Activated naive CD8-positive, alpha-beta T cell treated with anti-CD3 and anti-CD28 coated beads, Interleukin-2, amount 50 U/mL, for 16 hours (primary cell): ENCODE measurements around the gene PTPRD.

Experiments used
- DNase-seq: peaks from one replicate; pipeline ENCODE4 v3.0.0-alpha.2; 2020; ENCODE audit warnings: low read depth, low spot score

Gene PTPRD

DNA sequence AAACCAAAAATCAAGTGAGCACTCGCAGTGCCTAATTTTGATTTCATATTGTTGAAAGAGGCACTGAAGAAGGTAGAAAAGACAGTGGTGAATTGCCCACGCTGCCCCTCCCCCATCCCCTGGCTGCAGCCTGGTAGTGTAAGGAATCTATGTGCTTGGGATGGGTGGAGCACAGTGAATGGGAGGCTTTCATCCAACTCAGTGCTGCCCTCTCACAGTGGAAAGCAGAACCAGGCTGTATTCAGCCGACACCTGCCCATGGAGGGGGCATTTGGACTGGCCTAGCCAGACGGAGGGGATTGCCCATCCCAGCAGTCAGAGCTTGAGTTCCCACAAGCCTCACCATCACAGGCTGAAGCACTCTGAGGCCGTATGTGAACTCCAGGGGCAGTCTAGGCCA lies 2012.9 kb downstream of the PTPRD start:
- no peak for DNase-seq

DNA sequence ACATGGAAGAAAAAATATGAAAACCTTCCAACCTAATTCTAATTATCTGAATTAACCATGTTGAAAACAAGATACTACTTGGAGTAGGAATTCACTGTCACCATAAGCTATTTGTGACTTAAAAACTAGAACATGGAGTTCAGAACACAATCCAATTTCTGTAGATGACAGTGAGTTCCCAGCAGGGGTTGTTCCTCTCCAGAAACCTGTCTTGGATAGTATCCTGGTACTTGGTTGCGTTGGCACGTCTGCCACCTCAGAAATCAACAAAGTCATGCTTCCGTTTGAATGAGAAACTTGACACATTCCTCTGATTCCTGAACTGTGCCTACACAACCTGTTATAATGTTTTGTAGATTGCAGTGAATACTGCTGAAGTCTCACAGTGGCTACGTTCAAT lies 2023.3 kb downstream of the PTPRD start:
- DNase-seq: no peak

DNA sequence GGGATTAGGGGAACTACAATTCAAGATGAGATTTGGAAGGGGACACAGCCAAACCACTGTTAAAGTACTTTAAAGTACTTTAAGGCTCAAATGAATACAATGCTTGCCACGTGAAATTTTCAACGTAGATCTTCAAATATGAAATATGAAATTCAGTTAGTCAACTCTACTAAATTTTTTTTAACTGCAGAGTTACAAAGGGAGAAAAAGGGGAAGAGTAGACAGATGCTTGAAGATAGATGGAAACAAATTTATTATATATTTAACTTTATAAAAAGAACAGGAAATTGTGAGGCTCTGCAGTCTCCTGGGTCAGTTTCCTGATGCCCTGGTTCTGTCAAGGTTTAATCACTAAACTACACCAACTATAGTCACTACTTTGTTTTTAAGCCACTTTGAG lies 2027.8 kb downstream of the PTPRD start:
- DNase-seq: no peak

DNA sequence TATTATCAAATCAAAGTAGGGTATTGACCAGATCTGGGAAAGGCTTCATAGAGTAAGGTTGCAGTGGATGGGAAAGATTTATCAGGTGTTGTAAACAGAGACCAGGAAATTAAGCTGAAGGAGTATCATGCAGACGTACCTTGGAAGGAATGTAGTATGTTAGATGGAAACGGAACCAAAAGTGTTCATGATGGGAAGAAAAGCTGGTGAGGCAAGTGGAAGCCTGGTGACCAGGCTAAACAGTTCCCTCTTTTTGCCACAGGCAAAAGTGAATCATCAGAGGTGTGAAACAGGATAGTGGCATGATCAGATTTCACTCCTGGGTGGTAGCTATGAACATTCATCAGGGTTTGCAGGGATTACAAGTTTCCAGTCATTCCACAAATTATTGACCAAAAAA lies 2033.1 kb downstream of the PTPRD start:
- DNase-seq: no peak

DNA sequence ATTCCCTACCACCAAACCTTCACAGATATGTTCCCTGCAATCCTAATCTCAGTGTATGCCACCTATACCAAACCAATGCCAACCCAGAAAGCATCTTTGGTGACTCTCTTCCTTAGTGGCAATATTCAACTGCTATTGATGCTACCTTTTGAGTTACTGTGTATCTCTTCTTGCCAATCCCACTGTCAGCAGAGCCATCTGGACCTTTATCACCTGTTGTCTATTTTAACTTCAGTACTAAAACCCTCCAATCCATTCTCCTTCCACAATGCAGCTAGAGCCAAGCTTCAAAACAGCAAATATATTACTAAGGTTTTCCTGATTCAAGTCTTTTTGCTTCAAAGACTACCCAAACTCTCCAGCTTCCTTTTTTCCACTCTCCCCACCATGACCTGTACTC lies 2036.1 kb downstream of the PTPRD start:
- DNase-seq: no peak

DNA sequence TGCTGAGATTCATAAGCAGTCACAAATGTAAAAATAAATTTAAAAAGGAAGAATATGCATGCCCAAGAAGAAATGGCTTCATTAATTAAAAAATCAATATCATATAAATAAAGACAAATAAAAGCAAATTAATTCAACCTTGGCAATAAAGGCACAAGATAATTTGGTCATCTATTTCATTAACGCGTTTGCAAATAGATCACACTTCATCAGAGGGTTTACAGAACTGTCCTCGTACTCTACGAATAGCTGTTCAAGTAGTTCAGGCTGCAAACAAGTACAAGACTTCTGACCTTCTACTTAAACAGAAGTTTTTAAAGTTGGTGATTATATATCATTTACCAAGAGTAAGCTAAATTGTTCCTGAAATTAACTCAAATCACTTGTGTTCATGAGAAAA lies 2038.0 kb downstream of the PTPRD start:
- no peak for DNase-seq

DNA sequence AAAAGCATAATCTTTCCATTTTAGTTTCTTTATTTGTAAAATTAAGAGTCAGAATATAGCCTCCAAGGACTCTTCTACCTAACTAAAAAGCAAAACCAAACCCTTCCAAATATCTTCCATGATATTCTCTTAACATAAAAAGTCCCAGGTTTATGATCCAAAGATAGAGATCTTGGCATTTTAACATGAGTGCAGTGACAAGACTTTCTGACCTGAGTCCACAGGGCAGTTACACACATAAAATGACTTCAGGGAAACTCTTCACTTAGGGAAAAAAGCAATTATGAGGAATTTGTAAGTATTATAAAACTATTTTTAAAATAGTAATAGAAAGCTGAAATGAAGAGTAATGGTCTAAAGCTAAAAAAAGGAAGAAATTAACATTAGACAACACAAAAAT lies 2040.6 kb downstream of the PTPRD start:
- DNase-seq: no peak

DNA sequence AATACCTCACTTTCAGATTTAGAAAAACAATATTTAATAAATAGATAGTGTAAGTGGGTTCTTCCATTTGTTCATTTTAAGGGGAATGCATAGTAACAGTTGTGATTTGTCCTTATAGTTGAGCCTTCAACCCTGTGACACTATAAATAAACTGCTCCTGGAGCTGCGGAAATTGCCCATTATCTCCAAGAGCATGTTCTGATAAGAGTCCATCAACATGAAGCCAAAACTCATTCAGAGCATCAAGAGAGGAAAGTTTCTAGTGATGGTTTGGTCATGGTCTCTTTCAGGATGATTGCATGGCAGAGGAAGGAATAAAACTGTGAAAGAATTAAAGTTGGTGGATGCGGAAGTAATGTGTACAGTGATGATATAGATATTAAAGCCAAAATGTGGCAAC lies 2041.2 kb downstream of the PTPRD start:
- DNase-seq: no peak

DNA sequence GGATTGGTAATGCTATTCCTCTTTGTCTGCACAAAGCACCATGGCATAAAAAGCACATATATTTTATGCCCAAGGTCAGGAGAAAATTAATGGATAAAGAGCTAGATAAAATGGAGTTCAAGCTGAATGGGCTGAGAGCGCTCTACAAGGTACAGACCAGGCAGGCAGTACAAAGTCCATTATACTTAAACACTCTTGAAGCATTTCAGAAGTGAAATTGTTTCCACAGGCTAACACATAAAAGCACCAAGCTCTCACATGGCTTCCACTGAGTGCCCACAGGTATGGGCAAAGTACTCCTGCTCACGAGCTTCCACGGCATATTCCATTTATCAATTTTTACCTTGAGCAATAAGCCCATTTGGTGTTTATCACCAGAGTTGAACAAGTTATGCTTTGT lies 2042.0 kb downstream of the PTPRD start:
- DNase-seq: no peak

DNA sequence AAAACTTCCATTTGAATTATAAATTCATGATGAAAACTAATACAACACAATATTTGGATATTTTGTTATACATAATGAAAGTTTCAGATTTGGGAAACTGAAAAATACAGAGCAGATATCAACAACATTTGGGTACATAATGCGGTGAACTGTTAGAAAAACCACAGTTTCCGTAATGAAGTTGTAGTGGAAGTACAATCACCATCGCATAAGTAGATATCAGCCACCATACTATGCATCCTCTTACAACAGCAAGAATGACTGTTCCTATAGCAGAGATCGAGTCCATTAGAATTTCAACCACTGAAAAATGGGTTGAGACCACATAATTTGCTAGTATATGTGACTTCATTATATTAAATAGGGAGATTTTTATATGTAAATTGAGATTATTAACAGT lies 2043.0 kb downstream of the PTPRD start:
- DNase-seq: no peak

DNA sequence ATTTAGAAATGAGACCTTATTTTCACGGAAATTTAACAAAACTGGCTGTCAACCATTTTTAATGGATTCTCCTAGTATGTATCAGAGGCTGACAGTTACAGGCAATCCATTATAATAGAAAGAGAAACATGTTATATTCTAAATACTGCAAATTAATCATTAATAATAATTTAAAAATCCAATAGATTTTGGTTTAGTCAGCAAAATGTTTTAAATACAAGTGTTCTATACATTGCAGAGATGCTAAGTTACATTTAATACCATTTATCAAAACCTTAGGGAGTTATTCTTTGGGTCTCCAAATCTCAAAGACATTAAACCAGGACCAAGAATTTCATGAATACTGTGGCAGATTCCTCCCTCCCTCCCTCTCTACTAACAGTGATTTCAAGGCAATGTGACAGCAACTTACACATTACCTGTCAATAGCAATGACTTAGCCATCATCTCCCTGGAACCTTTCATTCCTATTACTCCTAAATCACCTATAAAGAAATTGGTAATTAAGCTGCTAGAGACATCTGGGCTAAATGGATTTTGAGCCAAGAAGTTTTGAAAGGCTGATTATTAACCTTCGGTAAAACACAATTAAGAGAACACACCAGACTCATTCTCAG lies 2044.7 kb downstream of the PTPRD start:
- DNase-seq: no peak

DNA sequence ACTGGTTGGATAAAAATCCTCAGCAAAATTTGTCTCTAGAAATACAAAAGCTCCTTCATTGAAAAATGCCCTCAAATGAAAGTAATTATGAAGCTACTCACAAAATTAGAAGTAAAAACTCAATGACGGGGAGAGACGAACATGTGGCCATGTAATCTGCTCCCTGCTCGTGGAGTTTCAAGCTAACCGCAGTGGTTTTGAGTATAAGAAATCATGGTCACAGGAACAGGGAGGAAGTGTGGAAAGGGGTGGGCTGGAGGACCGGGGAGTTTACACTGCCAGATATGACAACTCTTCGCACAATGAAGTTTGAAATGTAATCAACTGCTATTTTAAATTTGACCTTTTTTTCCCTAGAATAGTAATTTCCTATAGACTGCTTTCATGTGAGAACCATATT lies 2047.8 kb downstream of the PTPRD start:
- DNase-seq: no peak

DNA sequence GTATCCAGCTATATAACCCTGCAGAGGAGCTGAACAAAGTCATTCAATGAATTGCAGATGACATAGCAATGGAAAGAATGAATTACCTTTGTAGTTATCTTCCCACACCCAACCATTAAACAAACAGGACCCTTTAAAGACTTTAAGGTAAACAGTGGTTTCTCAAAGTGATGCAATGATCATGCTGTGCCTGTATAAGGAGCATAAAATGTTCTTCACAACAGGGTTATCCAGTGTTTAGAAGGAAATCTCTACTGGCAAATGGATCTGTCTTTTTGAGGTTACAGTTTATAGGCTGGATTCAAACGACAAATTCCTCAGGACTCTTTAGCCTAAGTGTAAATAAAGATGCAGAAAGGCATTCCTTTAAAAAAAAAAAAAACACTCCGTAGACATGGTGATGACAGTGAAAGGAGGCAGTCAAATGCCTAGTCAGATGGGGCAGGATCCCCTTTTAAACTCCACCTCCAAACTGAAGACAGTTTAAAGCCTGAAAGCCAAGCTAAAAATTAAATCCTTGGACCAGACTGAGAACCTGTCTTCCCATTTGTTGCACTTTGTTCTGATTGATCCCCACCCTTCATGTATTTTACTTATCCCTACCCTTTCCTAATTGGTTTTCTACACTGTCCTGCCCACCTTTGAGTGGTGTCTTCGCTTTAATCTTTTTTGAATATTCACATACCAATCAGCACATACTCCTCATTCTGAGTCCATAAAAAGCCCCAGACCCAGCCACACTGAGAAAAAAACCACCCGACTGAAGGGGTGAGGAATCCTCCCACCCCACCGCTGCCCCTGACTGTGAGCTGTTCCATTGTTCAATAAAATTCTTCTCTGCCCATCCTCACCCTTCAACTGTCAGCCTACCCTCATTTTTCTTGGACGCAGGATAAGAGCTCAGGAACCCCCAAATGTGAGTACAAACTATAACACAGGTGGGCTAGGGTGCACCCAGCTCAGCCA lies 2052.0 kb downstream of the PTPRD start:
- DNase-seq: no peak

DNA sequence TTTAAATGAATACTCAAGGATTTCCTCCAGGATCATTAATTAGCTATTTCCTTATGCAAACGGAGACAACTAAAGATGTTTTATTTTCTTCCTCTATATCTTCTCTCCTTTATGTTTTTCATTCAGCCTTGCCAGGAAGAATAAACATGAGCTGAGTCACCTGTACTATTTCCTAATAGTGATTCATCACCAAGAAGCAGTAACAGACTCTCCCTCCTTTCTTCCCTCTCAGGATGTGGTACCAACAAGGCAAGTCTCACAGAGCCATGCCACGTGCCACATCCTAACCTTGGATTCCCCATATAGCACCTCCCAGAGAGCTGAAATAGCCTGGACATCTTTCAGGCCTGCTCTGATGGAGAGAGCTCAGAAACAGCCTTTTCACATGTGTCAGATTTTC lies 2054.6 kb downstream of the PTPRD start:
- DNase-seq: no peak

DNA sequence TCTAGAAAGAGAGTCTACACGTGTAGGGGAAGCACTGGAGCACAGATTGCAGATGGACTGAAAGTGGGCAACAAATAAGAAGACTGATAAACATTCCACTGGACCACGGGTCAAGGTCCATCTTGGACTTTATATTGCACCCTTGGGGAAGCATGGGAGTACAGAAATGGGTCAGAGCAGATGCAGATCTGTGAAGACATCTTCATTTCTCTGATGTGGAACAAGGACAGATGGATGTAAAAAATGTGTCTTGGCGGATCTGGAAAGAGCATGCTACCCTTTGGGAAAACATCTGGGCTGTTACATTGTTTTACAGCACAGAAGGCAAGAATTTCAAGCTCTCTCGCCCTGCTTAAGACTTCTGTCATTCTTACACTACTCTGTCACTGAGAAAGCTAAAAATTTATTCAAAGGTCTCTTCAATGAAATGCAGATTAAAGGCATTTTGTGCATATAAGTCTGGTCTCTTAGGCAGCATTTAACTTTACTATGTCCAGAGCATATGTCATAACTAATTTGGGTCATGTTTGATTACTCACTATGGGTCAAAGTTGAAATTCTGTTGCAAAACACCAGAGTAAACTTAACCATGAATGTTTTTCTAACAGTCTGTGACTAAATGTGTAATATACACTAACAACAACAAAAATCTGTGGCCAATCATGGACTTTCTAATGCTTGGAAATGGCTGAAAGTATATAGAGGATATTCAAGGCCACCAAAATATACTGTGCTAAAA lies 2056.9 kb downstream of the PTPRD start:
- no peak for DNase-seq

DNA sequence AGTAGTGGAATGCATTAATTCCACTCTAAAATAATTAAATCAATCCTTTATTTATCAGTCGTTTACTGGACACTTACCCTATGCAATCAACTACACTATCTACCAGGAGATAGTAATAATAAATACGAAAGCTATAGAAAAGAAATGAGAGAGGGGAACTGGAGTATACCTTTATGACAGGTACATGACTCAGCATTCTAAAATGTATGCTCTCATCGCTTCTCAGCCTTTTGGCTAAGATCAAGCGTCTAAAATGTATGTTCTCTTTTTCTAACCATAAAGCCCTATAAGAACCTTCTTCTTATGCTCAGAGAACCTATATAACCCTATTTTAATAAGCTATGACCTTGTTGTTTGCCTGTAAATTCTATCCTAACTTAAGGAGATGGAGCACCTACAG lies 2059.4 kb downstream of the PTPRD start:
- DNase-seq: no peak

DNA sequence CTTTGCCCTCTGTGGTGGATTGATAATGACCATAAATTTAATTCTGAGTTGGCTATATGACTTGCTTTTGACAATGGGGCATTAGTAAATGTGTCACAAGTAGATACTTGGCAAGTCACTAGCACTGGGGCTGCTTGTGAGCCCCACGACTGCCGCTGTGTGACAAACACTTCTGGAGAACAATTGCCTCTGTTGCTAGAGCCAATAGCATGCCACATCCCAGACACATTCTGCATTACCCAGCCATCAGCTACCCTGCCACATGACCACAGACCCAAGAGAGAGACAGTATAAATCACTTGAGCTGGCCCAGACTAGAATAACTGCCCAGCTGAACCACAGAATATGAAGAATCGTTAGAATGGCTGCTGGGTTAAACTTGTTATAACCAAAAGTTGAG lies 2060.1 kb downstream of the PTPRD start:
- no peak for DNase-seq

DNA sequence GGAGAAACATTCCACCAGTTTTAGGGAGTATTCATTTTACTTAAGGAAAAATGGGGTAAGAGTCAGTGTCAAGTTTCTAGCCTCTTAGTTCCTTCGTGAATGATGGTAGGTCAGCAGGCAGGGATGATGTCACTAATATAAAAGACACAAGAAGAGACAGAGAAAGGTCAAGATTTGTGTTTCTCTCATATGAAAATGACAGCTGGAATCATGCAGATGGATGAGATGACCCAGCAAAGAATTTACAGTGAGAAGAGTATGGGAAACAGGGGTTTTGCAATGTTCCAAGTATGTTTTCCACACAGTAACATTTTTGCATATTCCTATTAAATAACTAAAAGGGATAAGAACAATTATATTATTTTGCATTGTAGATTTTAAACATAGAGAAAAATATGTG lies 2063.6 kb downstream of the PTPRD start:
- DNase-seq: no peak

DNA sequence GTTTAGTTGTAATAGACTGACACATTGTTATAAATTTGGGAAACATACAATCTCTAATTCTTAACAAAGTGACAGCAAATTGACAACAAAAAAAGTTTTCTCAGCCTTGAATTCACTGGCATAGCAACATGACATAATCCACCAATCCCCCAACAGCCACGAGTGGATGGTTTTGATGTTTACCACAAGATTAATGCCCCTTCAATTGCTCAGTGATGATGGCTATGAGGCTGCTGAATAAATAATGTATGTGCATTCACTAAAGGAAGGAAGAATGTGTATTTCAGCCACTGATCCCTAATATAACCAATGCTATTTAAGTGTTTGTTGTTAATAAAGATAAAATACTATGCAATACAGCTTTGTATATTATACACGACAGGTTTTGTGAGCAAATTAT lies 2069.6 kb downstream of the PTPRD start:
- no peak for DNase-seq

DNA sequence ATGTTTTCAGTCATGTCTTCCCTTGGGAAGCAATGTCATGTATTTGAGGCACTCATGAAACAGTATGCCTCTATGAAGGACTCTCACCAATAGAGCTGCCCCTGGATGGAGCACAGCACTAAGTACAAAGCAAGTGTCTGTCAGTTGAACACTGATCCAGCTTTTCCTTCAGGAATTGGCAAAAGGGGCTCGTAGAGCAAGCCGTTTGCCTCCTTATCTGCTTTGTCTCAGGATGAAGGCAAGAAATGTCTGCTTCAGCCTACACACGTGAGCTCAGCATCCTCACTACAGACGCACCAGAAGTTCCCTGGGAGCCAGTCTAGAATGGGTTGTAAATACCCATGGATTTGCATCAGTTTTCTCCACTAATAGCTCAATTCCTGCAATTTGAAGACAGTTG lies 2070.3 kb downstream of the PTPRD start:
- DNase-seq: no peak

DNA sequence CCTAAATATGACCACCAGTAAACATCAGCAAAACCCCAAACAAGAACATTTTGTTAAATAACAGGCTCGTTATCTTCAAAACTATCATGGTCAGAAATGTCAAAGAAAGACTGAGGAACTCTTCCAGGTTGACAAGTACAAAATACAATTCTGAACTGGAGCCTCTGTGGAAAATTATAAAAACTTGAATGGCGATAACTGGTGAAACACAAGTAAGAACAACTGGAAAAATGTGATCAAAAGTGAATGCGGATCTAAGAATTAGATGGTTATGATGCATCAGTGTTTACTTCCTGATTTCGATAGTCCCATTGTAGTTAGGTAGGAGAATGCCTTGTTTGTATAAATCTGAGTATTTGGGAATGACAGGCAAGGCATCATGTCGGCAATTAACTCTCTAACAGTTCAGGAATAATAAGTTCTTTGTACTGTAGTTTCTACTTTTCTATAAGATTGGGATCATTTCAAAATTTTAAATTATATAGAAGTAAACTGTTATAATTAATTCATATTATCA lies 2073.1 kb downstream of the PTPRD start:
- no peak for DNase-seq

DNA sequence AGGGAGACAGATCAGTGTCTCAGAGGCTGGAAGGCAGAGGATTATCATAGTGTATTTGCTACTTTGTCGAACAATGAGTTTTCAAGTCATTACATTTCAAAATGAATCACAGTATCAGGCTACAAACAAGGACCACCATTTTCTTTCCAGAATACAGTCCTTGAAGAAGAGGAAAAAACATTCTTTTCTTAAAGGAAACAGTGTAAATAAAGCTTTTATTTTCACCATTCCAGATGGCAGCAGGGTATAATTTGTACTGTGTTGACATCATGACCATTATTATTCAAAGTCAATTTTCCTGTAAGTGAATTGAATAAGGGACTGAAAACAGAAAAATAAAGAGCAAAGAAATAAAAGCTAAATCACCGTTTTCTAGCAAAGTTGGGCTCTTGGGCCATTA lies 2076.0 kb downstream of the PTPRD start:
- DNase-seq: no peak
